HG03095 (cell line): Measurements from ENCODE around the gene DRC3.

Experiments
- ATAC-seq: cut with Tn5 transposase; IDR thresholded peaks from one replicate; pipeline ENCODE4 v1.9.1; 2021; ENCODE audit warnings: moderate library complexity; ENCODE audit not compliant: unreplicated experiment

The DRC3 gene

DNA sequence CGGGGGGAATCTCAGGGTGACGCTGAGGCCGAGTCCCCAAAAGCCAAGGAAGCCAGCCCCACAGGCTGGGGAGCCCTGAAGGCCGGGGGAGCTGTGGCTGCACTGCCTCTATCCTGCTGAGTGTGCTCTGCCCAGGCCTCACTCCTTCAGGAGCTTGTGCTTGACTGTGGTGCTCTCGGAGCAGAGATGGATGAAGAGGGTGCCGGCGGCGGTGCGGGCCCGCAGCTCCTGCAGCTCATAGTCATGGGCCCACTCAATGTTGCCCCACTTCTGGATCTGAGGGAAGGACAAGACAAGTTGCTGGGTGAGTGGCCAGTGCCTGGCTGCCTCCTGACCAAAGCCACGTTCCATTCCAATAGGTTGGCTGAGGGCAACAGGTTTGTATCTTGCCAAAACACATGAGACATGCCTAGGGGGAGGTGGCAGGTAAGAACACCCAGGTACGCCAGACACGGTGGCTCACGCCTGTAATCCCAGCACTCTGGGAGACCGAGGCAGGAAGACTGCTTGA is 45.8 kb downstream of the DRC3 start:
- ATAC-seq, result no peak

DNA sequence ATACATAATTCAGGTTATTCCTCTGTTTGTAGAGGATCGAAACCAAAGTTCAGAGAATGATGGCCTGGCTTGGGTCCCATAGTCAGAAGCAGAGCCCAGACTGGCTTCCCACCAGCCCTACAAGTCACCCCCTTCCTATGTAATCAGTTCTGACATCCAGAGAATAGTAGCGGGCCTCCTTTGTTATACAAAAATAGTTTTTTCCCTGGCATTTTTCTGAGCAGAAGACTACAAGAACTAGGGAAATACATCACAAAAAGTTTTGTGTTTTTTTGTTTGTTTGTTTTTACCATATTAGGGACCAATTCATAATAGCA is 47.1 kb downstream of the DRC3 start:
- ATAC-seq, result no peak

DNA sequence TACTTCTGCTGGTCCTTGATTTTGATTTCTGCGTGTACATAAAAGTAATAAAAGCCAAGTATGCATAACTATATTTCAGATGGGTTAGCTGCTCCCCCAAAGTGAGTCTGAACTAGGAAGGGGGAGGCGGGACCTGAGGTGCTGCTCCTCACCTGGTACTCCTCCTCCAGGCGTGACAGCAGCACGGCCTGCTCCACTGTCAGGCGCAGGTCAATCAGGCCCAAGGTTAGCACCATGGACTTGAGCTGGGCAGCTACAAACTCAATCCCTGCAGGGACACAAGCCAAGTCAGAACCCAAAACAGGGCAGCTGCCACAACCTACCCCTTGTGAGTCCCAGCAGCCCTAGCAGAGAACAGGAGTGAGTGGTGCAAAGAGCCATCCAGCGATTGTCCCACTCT is 48.3 kb downstream of the DRC3 start:
- no peak for ATAC-seq

DNA sequence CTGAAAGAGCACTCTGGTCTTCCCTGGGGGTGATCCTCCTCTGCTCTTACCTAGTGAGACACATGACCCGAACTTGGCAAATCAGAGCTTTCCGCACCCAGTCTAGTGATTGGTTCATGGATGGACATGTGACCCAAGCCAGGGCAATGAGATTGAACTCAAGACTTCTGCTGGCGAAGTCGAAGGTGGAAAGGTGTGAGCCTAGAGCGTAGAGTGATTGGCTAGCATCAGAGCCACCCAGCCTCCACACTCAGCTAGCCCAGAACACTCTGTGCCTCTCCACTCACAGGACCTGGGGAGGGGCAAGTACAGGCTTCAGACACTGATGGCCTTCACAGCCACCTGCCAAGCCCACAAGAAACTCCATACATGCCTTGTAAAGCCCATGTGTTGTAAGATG is 48.7 kb downstream of the DRC3 start:
- ATAC-seq, result no peak

DNA sequence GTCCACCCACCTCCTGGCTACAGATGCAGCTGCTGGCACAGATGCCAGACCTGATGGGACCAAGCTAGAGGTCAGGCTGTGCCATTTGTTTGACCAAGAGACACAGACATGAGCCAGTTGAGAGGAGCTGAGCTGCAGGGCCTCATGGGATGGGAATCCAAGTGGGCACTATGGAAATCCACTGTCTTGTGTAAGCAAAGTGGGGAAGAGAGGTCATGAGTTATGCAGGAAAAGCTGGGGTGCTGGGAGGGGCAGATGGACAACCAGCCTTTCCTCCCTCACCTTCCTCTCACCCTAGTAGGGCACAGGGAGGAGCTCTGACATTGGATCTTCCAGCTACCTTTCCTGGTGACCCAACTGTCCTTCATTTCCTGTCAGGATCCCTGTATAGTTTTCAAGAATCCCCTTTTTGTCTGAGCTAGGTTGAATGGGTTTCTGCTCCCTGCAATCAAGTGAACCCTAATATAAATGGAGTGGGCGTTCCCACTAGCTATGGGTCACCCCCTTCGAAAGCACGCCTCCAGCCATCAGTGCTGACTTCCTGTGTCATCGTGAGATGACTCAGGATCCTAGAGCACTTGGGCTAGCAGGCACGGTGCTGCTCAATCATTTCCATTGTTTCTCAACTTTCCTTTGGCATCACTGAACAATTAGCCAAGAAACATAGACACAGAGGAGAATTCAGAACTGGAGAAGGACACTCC is 52.7 kb downstream of the DRC3 start:
- ATAC-seq, result peak; percentile 72

DNA sequence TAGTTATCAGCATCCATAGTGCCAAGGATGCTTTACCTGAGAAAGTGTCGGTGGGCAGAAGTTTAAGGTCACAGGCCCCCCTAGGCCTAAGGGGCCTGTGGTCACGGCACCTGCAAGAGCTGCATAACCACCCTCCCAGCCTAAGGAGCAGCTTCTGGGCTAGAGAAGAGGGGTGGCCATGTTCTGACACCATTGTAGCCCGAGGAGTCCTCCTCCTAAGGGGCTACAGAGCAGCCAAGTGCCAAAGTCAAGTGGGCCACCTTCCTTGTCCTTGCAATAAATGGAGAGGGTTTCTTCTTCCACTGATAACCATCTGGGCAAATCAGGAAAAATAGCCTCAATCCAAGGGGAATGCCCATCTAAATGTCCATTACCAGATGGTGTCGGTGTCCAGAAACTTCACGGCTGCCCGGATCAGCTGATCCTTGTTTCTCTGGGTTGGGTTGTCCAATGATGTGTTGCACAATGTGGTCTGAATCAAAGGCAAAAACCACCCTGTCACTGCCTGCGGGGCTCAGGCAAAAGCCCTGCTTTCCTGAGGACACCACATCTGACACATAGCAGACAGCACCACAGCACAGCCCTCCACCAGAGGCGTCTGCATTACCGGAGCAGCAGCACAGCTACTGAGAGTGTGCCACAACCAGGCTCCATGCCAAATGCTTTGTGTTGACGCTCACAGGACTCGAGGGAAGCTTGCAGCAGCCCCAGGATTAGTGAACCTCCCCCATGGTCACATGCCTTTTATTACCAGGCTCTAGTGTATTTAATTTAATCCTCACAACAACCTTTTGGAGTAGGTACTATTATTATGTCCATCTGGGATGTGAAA is 53.5 kb downstream of the DRC3 start:
- no peak for ATAC-seq

DNA sequence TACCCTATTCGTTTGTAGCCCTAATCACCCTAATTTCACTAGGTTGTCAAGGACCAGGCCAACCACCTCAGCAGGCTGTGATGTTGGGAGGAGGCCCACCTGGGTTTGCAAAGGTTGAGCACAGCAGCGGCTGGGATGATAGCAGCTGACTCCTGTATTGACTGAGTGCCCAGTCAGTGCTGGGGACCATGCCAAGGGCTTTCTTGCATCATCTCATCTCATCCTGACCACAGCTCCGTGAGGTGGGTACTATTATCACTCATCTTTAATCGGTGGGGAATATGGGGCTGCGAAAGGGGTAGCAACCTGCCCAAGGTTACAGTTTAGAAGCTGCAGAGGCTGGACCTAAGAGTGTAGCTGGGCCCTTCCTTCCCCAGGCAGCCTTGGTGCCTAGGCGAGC is 54.6 kb downstream of the DRC3 start:
- ATAC-seq, result no peak

DNA sequence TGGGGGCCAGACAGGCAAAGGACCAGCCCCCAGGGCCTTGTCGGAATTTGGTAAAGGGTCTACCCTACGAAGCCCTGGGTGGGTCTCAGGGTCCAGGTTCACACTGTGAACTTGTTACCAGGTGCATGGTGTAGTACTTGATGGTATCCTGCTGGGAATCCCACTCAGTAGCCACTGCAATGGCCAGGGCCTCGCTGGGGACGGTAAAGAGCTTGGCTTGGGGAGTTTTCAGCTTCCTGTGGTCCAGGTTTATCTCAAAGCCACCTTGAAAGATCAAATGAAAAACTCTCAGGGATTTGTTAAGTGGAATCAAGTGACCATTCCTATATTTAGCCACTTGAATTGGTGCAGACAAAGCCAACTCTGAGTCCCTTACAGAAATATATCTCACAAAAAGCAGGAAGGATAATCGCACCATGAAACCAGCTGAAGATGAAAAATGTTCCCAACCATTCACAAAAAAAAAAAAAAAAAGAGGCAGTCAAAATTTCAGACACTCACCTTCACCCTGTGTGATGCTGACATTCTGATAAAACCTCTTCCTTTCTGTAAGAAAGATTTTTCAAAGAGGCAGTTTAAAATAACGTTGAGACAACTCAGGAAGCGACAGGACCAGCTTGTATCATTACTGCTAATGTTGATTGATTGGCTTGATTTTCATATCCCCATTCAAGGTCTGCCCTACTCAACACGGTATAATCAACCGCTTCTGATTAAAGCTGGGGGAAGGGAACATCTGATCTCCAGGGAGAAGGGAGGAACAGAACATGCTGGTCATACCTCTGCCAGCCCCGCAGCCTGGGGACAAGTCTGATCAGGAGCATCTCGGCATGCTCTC is 55.7 kb downstream of the DRC3 start:
- ATAC-seq, result no peak

DNA sequence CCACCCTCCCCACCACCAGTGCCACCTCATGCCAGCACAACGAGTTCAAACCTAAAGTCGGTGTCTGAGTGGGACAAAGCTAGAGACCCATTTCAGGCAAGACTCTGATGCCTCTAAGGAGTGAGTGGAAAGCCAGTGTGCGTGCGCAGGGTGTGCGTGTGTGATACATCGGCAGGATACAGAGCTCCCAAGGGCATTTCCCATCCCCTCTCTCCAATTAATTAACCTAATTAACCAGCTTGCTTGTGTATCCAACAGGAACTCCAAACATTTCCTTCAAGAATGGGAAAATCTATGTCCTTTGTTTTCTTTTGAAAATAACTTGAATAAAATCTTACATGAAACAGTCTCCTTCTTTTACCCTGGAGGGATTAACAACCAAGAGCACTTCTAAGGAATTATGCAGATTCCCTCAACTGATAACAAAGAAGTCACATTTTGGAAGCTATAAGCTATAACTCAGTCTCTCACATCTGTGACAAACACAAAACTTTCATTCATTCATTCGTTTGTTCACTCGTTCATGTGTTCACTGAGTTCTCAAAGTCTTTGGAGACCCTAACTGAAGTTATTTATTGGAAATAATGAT is 56.4 kb downstream of the DRC3 start:
- ATAC-seq, result no peak

DNA sequence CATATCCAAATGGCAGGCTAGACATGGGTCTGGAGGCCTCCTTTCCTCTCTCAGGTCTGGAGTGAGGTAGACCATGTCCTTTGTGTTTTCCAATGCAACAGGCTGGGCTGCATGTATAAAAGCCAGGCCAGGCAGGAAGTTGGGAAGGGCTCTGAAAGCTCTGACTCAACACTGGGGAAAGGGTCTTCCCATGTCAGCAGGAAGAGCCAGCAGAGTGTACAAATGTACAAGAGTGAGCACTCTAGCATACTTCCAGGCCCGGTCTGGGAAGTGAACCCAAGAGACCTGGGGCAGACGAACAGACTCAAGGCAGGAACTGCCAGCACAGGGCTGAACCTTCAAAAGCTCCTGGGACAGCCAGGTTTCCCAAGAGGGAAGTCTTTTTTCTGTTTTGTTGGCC is 59.3 kb downstream of the DRC3 start:
- no peak for ATAC-seq

DNA sequence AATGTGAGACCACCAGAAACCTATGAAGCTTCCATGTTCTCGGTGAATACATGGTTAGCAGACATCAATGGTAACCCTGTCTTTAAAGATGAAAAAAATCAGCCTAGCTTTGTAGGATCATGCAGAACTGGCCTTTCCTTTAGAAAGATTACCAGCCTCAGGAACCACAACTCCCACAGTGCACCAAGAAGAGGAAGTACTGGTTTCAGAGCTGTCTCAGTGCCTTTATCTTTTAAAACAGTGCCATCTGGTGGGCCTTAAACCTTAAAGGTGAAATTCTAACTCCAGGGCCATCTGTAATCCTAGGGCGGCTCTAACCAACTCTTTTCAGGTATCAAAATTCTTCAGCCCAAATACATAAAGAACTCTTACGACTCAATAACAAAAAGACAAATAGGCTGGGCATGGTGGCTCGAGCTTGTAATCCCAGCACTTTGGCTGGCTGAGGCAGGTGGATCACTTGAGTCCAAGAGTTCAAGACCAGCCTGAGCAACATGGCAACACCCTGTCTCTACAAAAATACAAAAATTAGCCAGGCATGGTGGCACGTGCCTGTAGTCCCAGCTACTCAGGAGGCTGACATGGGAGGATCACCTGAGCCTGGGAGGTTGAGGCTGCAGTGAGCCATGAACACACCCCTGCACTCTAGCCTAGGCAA is 60.9 kb downstream of the DRC3 start:
- ATAC-seq, result peak; percentile 56

DNA sequence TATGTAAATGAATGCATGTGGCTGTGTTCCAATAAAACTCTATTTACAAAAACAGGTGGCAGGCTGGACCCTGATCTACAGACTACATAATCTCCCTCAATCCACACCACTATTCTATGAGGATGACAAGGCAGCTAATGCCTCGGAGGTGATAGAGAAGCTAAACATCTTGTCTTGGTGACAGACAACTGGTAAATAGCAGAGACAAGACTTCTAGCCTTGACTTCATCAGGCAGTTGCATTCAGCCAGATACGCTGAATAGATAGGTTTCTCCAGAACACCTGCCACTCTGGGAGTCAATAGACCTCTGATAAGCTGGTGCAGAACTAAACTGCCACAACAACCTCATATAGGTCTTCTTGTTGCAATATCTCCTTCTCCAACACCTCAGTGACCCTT is 63.0 kb downstream of the DRC3 start:
- no peak for ATAC-seq

DNA sequence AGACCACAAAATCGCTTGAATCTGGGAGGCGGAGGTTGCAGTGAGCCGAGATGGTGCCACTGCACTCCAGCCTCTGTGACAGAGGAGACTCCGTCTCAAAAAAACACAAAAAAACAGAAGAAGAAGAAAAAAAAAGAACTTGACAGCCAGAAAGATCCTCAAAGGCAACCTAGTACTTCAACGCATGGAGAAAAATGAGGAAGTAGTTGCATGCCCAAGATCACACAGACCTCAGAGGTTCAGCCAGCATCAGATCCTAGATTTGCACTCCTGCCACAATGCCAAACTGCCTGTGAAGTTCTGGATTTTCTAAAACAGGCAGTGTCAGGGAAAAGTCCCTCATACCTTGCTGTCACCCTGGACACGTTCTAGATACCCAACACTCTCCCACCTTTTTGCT is 64.8 kb downstream of the DRC3 start:
- ATAC-seq, result no peak

DNA sequence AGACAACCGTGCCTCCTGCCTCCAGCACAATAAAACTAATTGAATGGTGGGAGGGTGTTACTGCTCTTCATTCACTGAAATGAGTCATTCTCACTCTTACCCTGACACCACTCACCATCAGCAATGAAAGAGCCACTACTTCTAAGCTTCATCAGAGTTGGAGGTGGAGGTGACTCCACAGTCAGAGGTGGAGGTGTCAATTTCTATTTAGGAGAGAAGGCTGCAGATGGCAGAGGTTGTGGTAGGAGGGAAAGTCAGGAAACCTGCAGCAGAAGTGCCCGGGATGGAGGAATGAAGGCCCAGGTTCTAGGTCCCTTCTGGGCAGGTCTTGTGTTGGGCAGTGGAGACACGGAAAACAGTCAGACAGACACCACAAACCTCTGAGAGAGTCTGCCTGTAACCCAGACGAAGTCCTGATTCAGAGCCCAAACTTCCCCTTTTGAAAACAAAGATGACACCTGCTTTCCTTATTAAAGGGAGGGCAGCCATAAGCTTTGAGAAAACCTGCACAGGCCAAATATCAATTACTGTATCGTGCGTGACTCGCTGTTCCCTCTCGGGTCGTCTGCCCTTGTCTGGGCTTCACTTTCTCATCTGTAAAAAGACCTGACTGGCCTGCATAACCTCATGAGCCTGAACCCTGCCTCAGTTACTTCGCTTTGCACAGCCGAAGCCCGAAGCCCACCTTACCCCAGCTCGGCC is 65.6 kb downstream of the DRC3 start:
- no peak for ATAC-seq

DNA sequence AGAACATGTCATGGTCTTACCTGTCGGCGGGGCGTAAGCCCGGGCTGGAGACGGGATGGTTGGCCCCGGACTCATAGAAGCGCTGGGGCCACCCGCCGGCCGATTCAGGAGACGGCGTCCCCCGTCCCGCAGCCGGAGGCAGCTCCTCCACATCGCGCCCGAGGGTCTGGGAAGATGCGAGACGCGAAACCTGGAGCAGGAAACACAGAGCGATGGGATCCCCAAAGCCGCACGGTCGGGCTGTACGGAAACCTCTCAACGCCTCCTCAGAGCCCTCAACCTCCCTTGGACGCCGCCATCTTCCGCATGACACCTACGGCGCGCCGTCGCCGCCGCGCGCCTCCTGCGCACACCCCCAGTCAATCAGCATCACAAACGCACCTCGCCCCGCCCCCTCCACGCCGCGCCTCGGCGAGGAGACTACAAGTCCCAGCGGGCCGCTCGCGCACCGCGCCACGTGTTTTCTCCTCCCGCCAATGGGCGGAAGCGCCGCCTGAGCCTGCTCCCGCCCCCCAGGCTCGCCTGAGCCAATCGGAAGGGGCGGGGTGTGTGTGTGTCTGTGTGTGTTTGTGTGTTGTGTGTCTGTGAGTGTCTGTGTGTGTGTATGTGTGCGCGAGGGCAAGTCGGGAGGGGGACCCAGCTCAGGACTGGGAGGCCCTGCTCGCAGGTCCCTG is 66.3 kb downstream of the DRC3 start, which contains the start of the genes ATPAF2 and GID4:
ATPAF2 (minus strand) TSS at position 308 of the 674 bp plus-strand sequence; CDS start at position 153, 155 bp downstream.
GID4 (plus strand) TSS at position 548 of the 674 bp plus-strand sequence; CDS start at position 605, 57 bp downstream.
- peak; percentile 80 for ATAC-seq

DNA sequence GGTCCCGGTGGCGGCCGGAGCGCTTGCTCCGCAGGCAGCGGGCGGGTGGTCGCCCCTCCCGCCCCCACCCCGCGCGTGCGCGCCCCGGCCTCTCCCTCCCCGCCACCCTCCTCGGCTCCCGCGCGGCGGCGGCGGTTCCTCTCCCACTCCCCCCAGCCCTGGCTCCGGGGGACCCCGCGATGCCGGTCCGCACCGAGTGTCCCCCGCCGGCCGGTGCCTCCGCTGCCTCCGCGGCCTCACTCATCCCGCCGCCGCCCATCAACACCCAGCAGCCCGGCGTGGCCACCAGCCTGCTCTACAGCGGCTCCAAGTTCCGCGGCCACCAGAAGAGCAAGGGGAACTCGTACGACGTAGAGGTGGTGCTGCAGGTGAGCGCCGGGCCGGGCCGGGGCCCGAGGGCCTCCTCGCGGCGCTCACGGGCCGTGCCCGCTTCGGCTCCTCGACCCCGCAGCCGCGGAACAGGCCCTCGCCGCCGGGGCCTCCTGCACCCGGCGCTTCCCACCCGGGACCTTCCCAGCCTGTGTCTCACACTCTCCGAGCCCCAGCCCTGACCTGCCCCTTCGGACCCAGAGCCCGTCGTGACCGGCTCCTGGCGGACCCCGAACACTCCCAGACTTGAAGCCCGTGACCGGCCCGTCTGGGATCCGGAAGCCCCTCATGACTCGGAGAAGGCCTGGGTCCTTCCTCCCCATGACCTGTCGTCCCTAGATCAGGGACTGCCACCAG is 67.0 kb downstream of the DRC3 start:
- ATAC-seq, result peak; percentile 14

DNA sequence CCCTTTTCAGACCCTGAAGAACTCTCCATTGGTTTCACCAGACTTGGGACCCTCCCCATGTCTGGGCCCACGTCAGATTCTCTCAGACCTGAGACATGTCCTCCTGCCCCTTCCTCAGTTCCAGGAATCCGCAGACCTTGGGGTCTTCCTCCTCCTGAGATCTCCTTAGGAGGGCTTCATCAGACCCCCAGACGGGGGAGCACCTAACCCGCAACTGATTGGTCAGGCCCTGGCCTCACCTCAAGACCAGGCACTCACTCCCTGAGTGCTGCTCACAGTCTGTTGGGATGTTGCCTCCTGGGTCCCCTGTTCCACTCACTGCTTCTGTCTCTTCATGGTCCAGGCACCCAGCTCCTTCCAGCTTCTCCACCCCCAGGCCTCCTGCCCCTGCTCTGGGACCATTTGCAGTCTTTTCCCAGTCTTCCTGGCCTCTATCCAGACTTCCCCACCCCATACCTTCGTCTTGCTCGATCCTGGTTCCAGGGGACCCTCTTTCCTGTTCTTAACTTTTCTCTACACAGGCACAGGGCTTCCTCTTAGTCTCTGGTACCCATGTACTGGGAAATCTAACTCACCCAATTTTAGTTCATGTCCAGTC is 67.7 kb downstream of the DRC3 start:
- ATAC-seq, result no peak

DNA sequence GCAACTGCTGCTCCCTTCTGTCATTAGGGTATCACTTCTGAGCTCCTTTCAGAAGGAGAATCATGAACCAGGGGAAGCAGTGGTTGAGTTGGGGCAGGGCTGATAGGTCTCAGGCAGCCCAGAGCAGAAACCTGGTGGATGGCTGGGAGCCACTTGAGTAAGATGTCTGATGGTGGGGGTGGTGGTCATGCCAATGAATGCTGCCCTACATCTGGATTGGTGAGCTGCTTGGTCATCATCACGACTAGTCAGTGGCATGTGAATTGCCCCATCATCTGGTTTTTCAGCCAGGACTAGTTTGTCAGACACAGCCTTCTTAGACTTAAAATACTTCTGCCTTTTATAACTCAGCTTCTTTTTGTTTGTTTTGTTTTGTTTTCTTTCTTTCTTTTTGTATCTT is 69.1 kb downstream of the DRC3 start:
- no peak for ATAC-seq
